Measurements from ENCODE around the gene CERS1. TPM values are rescaled to one million over a fixed set of nuclear protein-coding genes. Genes with fewer than 3 reads are reported as not detected.

The CERS1 gene
- total RNA-seq, 2 donors from 2014 or later, result 0.21 TPM; not detected in 1

GRCh38 chr19:18868380-18869022 lies 27.5 kb downstream of the CERS1 start:
- ATAC-seq (no peak), DNase-seq (ENCODE audit: low spot score in 2 of 2) (no peak)
- Mint-ChIP-seq H3K36me3 (peaks cover 5 to 18% of the 10 kb centered on the region in 2 donors), H3K9me3 (no peaks in the 10 kb centered on the region), H3K27ac (no peak overlapping the region)

- Mint-ChIP-seq H3K27ac (no peak overlapping the region), H3K9me3 (no peaks in the 10 kb centered on the region), H3K36me3 (peaks cover 5 to 18% of the 10 kb centered on the region in 2 donors)
- ATAC-seq (no peak), DNase-seq (ENCODE audit: low spot score in 2 of 2) (no peak)
Observed at GRCh38 chr19:18867751-18868150, 28.2 kb downstream of the CERS1 start.

GRCh38 chr19:18867199-18867598 lies 28.8 kb downstream of the CERS1 start:
- DNase-seq (ENCODE audit: low spot score in 2 of 2) (no peak), ATAC-seq (no peak)
- no peak overlapping the region for H3K27ac Mint-ChIP-seq
- H3K9me3 Mint-ChIP-seq, result no peaks in the 10 kb centered on the region
- peaks cover 5 to 18% of the 10 kb centered on the region in 2 donors for H3K36me3 Mint-ChIP-seq

GRCh38 chr19:18866800-18867123 lies 29.2 kb downstream of the CERS1 start:
- H3K27ac Mint-ChIP-seq, result no peak overlapping the region
- no peak for DNase-seq (ENCODE audit: low spot score in 2 of 2)
- peaks cover 5 to 18% of the 10 kb centered on the region in 2 donors for H3K36me3 Mint-ChIP-seq
- H3K9me3 Mint-ChIP-seq, result no peaks in the 10 kb centered on the region
- no peak for ATAC-seq

- H3K36me3 Mint-ChIP-seq, result peaks cover 9 to 18% of the 10 kb centered on the region in 2 donors
- DNase-seq (ENCODE audit: low spot score in 2 of 2), result peak in 1 of 2 donors; percentile 85
- H3K9me3 Mint-ChIP-seq, result no peaks in the 10 kb centered on the region
- H3K27ac Mint-ChIP-seq, result peak overlapping the region; percentile 68 to 72
- ATAC-seq, result peak; percentile 82 to 84
Observed at GRCh38 chr19:18865973-18866799, 29.8 kb downstream of the CERS1 start.

- H3K9me3 Mint-ChIP-seq, result no peaks in the 10 kb centered on the region
- DNase-seq (ENCODE audit: low spot score in 2 of 2), result no peak
- peak overlapping the region; percentile 44 to 72 for H3K27ac Mint-ChIP-seq
- H3K36me3 Mint-ChIP-seq, result peaks cover 17 to 24% of the 10 kb centered on the region in 2 donors
- ATAC-seq, result no peak
Observed at GRCh38 chr19:18865106-18865972, 30.6 kb downstream of the CERS1 start.

GRCh38 chr19:18863843-18864362 lies 32.1 kb downstream of the CERS1 start:
- no peaks in the 10 kb centered on the region for H3K9me3 Mint-ChIP-seq
- ATAC-seq, result no peak
- no peak for DNase-seq (ENCODE audit: low spot score in 2 of 2)
- H3K27ac Mint-ChIP-seq, result no peak overlapping the region
- peaks cover 17 to 24% of the 10 kb centered on the region in 2 donors for H3K36me3 Mint-ChIP-seq

GRCh38 chr19:18862976-18863842 lies 32.7 kb downstream of the CERS1 start:
- Mint-ChIP-seq H3K9me3 (no peaks in the 10 kb centered on the region), H3K27ac (peak overlapping the region in 1 of 2 donors; percentile 44), H3K36me3 (peaks cover 17 to 24% of the 10 kb centered on the region in 2 donors)
- DNase-seq (ENCODE audit: low spot score in 2 of 2) (no peak), ATAC-seq (no peak)

- peaks cover 13 to 25% of the 10 kb centered on the region in 2 donors for H3K36me3 Mint-ChIP-seq
Observed at GRCh38 chr19:18861917-18862316, 34.0 kb downstream of the CERS1 start.

GRCh38 chr19:18861235-18861634 lies 34.7 kb downstream of the CERS1 start:
- peaks cover 12 to 25% of the 10 kb centered on the region in 2 donors for H3K36me3 Mint-ChIP-seq
- no peaks in the 10 kb centered on the region for H3K9me3 Mint-ChIP-seq
- H3K27ac Mint-ChIP-seq, result peak overlapping the region; percentile 21 to 55
- DNase-seq (ENCODE audit: low spot score in 2 of 2) (no peak), ATAC-seq (no peak)

More at GRCh38 chr19:18861917-18862316, 34.0 kb downstream of the CERS1 start:
- H3K9me3 Mint-ChIP-seq, result no peaks in the 10 kb centered on the region
- ATAC-seq (no peak), DNase-seq (ENCODE audit: low spot score in 2 of 2) (no peak)
- H3K27ac Mint-ChIP-seq, result peak overlapping the region; percentile 21 to 55

- Mint-ChIP-seq H3K9me3 (no peaks in the 10 kb centered on the region), H3K27ac (peak overlapping the region; percentile 21 to 29), H3K36me3 (peaks cover 8 to 25% of the 10 kb centered on the region in 2 donors)
- DNase-seq (ENCODE audit: low spot score in 2 of 2), result no peak
- ATAC-seq, result no peak
Observed at GRCh38 chr19:18860725-18861124, 35.2 kb downstream of the CERS1 start.

GRCh38 chr19:18860302-18860700 lies 35.7 kb downstream of the CERS1 start:
- ATAC-seq, result no peak
- no peak for DNase-seq (ENCODE audit: low spot score in 2 of 2)
- Mint-ChIP-seq H3K36me3 (peaks cover 9 to 25% of the 10 kb centered on the region in 2 donors), H3K27ac (no peak overlapping the region), H3K9me3 (no peaks in the 10 kb centered on the region)

GRCh38 chr19:18859676-18860301 lies 36.2 kb downstream of the CERS1 start:
- ATAC-seq (no peak), DNase-seq (ENCODE audit: low spot score in 2 of 2) (no peak)
- Mint-ChIP-seq H3K9me3 (no peaks in the 10 kb centered on the region), H3K36me3 (peaks cover 10 to 25% of the 10 kb centered on the region in 2 donors), H3K27ac (no peak overlapping the region)

GRCh38 chr19:18858906-18859646 lies 36.9 kb downstream of the CERS1 start:
- H3K9me3 Mint-ChIP-seq, result no peaks in the 10 kb centered on the region
- DNase-seq (ENCODE audit: low spot score in 2 of 2), result no peak
- ATAC-seq, result no peak
- H3K36me3 Mint-ChIP-seq, result peaks cover 10 to 23% of the 10 kb centered on the region in 2 donors
- no peak overlapping the region for H3K27ac Mint-ChIP-seq

- Mint-ChIP-seq H3K36me3 (peaks cover 10 to 20% of the 10 kb centered on the region in 2 donors), H3K9me3 (no peaks in the 10 kb centered on the region), H3K27ac (no peak overlapping the region)
- ATAC-seq (no peak), DNase-seq (ENCODE audit: low spot score in 2 of 2) (no peak)
Observed at GRCh38 chr19:18857223-18857622, 38.7 kb downstream of the CERS1 start.

Data from activated naive CD4-positive, alpha-beta T cell treated with anti-CD3 and anti-CD28 coated beads, Interleukin-2, amount 50 U/mL, for 72 hours (primary cell).